ENCODE data around the gene SH2D1A. TPM values are rescaled to one million over a fixed set of nuclear protein-coding genes. Genes with fewer than 3 reads are reported as not detected.
"Not testable (repeated sequence)": the region's sequence is repeated elsewhere in the genome, so short reads cannot be mapped to it uniquely, and the experiment has no call there.

SH2D1A gene
- total RNA-seq (2014; rRNA removed; shearing (Covaris generic)): not detected in 2 replicates

DNA sequence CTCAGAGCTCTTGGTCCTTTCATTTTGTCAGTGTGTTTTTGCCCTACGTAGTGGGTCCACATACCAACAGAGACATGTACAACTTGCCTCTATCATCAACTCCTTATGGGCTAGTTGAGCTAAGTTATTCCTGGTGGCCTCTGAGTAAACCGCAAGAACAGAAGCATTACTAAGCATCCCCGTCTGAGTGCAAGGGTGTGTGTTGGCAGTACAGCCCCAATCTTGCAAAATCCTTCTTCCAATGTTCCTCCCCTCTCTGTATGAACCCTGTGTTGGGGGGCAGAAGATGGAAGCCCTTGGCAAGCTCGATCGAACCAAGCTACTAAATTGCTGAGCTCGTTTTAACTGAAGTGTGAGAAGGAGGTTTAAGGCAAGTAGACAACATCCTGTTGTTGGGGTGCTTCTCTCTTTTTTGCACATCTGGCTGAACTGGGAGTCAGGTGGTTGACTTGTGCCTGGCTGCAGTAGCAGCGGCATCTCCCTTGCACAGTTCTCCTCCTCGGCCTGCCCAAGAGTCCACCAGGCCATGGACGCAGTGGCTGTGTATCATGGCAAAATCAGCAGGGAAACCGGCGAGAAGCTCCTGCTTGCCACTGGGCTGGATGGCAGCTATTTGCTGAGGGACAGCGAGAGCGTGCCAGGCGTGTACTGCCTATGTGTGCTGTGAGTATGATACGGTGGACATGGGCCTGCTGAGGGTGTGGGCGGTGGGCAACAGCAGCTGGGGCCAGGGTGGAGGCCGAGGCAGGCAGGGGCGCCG is at the start of gene SH2D1A:
SH2D1A (plus strand) TSS at position 447 of the 760 bp plus-strand sequence; CDS start at position 527, 80 bp downstream.
- Histone ChIP-seq H3K27ac (no peak within 1 kb of the TSS), H3K4me1 (no peaks in the 10 kb centered on the region), H3K27me3 (no peaks in the 10 kb centered on the region; the same call in 1 of the 2 replicates), H3K9me3 (replicated peaks) (no peaks in the 10 kb centered on the region), H3K4me3 (no peak within 1 kb of the TSS), H3K36me3 (no peaks in the 10 kb centered on the region)
- no peak for DNase-seq

DNA sequence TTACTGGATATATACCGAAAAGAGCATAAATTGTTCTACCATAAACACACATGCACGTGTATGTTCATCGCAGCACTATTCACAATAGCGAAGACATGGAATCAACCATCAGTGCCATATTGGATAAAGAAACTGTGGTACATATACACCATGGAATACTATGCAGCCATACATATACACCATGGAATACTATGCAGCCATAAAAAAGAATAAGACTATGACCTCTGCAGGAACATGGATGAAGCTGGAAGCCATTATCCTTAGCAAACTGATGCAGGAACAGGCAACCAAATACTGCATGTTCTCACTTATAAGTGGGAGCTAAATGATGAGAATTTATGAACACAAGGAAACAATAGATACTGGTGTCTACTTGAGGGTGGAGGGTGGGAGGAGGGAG is 47.0 kb upstream of the SH2D1A start:
- not testable (repeated sequence) for H3K4me1 ChIP-seq; H3K9me3 ChIP-seq (replicated peaks); H3K27ac ChIP-seq; H3K36me3 ChIP-seq; DNase-seq; H3K4me3 ChIP-seq; H3K27me3 ChIP-seq

DNA sequence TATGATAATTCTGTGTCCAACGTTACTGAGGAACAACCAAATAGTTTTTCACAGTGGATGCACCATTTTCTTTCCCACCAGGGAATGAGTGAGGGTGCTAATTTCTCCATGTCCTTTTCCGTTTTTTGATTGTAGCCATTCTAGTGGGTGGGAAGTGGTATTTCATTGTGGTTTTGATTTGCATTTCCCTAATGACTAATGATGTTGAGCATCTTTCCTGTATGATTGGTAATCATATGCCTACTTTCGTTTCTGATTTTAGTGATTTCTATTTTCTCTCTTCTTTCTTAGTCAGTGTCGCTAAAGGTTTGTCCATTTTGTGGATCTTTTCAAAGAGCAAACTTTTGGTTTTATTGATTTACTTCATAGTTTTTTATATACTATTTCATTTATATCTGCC is 46.0 kb upstream of the SH2D1A start:
- no peaks in the 10 kb centered on the region for H3K4me1 ChIP-seq
- 0 out of 2 replicates have a peak, but pooled peaks cover 2% of the 10 kb centered on the region for H3K9me3 ChIP-seq (replicated peaks)
- no peak overlapping the region for H3K27ac ChIP-seq
- DNase-seq: no peak
- no peaks in the 10 kb centered on the region for H3K36me3 ChIP-seq
- no peak overlapping the region for H3K4me3 ChIP-seq
- no peaks in the 10 kb centered on the region for H3K27me3 ChIP-seq

DNA sequence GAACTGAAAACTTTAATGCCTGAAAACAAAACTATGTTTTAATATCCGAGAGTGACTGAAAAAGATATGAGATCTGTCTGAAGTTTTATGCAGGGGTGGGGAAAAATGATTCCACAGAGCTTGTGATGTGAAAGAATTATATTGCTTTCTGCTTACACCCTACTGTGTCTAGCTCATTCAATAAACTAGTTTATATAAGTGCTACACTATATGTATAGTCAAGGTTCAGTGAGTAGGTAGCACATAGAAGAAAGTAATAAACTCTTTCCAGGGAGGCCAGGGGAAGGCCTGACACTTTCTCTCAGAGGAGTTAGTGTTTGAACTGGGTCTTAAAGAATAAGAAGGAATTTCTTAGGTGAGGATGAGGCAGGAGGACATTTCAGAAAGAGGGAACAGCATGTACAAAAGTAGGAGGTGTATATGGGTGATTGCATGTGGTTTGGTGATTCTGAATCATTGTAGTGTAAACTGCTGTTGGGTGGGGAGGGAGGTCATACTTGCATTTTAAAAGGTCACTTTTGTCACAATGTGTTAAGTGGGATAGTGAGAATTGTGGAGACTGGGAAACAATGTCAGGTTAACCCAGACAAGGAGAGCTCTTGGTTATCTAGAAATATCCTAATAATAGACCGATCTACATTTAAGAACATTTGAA is 39.0 kb upstream of the SH2D1A start:
- Histone ChIP-seq H3K36me3 (no peaks in the 10 kb centered on the region), H3K4me1 (no peaks in the 10 kb centered on the region), H3K4me3 (no peak overlapping the region), H3K27me3 (no peaks in the 10 kb centered on the region), H3K9me3 (replicated peaks) (no peaks in the 10 kb centered on the region), H3K27ac (no peak overlapping the region)
- DNase-seq: no peak

DNA sequence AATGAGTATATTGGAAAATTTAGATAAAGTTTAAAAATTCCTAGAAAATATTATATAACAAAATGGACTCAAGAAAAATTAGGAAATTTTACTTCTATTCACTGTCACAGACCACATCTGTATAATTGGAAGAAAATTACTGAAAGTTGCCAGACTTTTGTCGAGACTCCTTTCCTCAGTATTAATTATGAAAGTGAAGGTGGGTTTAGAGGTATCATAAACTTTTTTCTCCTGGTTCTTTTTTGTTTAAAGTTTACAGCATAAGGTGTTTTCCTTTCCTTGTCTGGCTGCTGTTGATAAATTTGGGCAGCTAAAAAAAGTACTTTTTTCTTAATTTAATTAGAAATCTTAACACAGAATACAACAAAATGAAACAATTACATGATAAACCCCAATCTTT is 20.6 kb upstream of the SH2D1A start:
- Histone ChIP-seq H3K27ac (no peak overlapping the region), H3K4me3 (no peak overlapping the region), H3K36me3 (no peaks in the 10 kb centered on the region), H3K9me3 (replicated peaks) (no peaks in the 10 kb centered on the region), H3K4me1 (no peaks in the 10 kb centered on the region), H3K27me3 (no peaks in the 10 kb centered on the region)
- DNase-seq: no peak

DNA sequence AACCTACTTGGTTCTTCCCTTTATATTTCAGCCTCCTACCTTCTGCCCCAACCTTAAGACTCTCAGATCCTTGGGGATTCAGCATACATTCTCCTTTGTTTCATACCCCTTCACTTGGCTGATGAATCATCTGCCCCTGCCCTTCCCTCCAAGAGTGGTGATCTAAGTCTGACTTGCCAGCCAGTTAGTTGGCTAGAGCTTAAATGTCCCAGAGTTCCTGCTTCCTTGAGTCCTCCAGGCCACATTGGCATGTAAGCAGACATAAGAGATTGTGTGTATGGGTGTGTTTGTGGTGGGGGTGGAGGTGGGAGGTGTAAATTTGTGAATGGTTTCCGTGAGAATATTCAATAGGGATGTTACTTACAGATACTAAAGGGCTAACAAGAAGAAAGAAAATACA is 17.6 kb upstream of the SH2D1A start:
- H3K4me3 ChIP-seq: no peak overlapping the region
- no peaks in the 10 kb centered on the region for H3K9me3 ChIP-seq (replicated peaks)
- no peaks in the 10 kb centered on the region for H3K4me1 ChIP-seq
- no peak overlapping the region for H3K27ac ChIP-seq
- H3K27me3 ChIP-seq: no peaks in the 10 kb centered on the region
- H3K36me3 ChIP-seq: no peaks in the 10 kb centered on the region
- DNase-seq: no peak

DNA sequence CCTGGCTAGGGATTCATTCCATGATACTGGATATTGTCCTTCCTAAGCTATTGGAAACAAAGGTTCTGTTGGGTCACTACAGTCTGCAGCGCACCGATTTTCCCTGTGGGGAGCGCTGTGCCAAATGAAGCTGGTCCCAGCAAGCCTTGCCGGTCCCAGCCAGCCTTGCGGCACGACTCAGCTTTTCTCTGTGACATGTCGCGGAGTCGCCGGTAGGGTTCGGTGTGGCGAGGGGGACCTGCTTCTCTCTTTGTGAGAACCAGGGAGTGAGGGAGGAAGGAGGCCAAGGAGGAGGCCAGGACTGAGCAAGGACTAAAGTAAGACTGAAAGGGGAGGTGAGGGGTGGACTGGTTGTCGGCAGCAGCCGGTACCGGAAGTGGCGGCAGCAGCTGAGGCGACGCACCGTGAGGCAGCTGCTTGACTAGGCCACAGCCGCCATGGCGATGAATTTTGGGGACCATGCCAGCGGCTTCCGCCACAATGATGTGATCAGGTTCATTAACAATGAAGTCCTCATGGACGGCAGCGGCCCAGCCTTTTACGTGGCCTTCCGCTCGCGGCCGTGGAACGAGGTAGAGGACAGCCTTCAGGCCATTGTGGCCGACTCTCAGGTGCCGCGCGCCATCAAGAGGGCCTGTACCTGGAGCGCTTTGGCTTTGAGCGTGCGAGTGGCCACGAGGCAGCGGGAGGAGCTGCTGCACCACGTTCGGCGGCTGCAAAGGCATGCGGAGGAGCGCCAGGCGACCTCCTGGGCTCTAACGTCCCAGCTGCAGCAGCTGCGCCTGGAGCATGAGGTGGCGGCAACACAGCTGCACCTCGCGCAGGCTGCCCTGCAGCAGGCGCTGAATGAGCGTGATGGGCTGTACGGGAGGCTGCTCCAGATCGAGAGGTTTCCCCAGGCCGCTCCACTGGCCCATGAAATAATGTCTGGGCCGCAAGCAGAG is 13.6 kb upstream of the SH2D1A start, which contains the start of gene TEX13D:
TEX13D (plus strand) TSS at position 180 of the 944 bp plus-strand sequence; CDS start at position 438, 258 bp downstream.
- H3K9me3 ChIP-seq (replicated peaks): no peaks in the 10 kb centered on the region
- no peak for DNase-seq
- H3K4me3 ChIP-seq: no peak within 1 kb of the TSS
- no peaks in the 10 kb centered on the region for H3K36me3 ChIP-seq
- no peaks in the 10 kb centered on the region for H3K4me1 ChIP-seq
- H3K27ac ChIP-seq: no peak within 1 kb of the TSS
- H3K27me3 ChIP-seq: no peaks in the 10 kb centered on the region

DNA sequence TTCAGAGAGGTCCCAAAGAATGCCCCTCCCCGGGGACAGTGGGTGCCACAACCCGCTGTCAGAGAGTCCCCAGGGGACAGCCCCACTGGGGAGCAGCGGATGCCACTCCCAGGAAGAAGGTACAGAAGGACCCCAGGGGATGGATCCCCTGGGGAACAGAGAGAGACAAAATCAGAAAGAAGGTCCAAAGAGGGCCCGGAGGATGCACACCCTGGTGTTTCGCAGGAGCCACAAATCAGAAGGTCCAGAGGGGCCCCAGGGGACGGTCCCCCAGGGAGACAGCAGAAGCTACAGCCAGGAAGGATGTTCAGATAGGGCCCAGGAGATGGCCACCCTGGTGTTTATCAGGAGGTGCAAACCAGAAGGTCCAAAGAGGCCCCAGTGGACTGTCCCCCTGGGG is 12.5 kb upstream of the SH2D1A start:
- H3K27ac ChIP-seq: no peak overlapping the region
- no peaks in the 10 kb centered on the region for H3K4me1 ChIP-seq
- no peak overlapping the region for H3K4me3 ChIP-seq
- no peaks in the 10 kb centered on the region for H3K9me3 ChIP-seq (replicated peaks)
- no peak for DNase-seq
- H3K27me3 ChIP-seq: no peaks in the 10 kb centered on the region
- no peaks in the 10 kb centered on the region for H3K36me3 ChIP-seq

DNA sequence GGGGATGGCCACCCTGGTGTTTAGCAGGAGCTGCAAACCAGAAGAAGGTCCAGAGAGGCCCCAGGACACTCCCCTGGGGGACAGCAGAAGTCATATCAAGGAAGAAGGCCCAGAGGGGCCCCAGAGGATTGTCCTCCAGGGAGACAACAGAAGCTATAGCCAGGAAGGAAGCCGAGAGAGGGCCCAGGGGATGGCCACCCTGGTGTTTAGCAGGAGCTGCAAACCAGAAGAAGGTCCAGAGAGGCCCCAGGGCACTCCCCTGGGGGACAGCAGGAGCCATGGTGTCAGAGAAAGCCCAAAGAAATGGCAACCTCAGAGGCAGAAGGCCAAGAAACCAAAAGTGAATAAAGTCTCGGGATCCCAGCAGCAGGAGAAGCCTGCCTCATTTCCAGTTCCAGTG is 11.8 kb upstream of the SH2D1A start:
- DNase-seq; H3K4me3 ChIP-seq; H3K9me3 ChIP-seq (replicated peaks); H3K4me1 ChIP-seq; H3K36me3 ChIP-seq; H3K27ac ChIP-seq; H3K27me3 ChIP-seq: not testable (repeated sequence)

DNA sequence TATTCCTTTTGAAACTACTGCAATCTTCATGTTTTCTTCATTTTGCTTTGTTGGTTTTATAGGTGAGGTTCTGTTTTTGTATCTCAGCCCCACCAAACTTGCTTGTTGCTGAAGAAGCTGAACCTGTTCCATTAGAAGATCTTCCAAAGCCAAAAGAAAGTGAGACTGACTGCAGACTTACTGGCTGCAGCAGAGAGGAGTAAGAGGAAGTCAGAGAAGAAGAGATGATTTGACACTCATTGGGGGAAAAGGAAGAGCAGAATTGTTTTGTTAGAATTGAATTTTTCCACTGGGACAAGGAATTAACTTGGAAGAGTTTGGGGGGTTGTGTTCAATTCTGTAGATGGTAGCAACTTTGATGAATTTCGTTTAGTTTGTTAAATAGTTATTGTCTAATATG is 10.8 kb upstream of the SH2D1A start:
- Histone ChIP-seq H3K9me3 (replicated peaks) (no peaks in the 10 kb centered on the region), H3K4me1 (no peaks in the 10 kb centered on the region), H3K4me3 (no peak overlapping the region), H3K27ac (no peak overlapping the region), H3K36me3 (no peaks in the 10 kb centered on the region; the same call in 1 of the 2 replicates), H3K27me3 (no peaks in the 10 kb centered on the region)
- DNase-seq: no peak

DNA sequence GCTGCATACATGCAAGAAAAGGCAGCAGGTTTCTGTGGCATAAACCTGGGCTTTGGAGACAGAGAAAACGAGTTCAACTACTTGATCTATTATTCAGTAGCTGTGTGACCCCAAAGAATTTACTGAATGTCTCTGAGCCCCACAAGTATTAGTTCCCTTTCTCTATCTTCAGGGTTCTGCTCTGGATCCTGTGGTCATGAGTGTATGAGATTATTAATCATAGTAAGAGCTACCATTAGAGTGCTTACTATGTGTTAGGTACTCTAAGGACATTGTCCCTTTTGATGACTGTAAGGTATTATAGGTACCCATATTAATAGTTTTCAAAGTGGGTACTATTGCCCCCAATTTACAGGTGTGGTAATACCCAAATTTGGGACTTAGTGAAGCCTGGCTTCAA is 8.4 kb upstream of the SH2D1A start:
- H3K36me3 ChIP-seq: no peaks in the 10 kb centered on the region; the same call in 1 of the 2 replicates
- no peaks in the 10 kb centered on the region for H3K4me1 ChIP-seq
- H3K27me3 ChIP-seq: 0 out of 2 replicates have a peak, but pooled peaks cover 3% of the 10 kb centered on the region
- no peak overlapping the region for H3K27ac ChIP-seq
- no peak overlapping the region for H3K4me3 ChIP-seq
- no peak for DNase-seq
- H3K9me3 ChIP-seq (replicated peaks): no peaks in the 10 kb centered on the region

DNA sequence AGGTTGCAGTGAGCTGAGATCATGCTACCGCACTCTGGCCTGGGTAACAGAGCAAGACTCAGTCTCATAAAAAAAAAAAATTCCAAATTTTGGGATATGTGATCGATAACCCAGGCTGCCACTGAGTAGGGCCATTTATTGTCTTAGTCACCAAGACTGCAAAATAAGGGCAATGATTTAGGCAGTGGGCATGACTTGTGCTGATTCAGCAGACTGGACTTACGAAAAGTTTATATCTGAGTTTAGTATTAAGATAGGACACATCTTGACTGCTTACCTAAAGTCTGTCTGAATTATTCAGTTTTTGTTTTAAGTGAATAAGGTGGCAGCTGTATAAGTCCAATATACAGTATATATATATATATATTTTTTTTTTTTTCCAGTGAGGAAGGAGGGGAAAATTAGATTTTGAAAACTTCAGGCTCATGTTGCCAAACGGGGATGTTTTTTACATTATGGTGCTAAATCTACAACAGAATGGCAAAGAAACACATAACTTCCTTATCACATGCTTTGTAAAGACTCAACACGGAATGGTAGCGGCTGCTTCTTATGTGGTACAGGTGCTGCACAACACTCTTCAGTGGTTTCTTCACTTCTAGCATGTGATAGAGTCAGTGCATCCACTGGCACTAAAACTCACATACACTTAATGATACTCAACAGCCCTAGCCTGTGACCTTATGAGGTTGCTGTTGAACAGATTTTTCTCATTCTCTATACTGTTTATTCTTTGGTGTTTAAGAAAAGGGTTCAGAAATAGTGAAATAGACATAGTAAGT is 7.4 kb upstream of the SH2D1A start:
- Histone ChIP-seq H3K27me3 (0 out of 2 replicates have a peak, but pooled peaks cover 3% of the 10 kb centered on the region), H3K27ac (no peak overlapping the region), H3K4me1 (no peaks in the 10 kb centered on the region), H3K4me3 (no peak overlapping the region), H3K9me3 (replicated peaks) (no peaks in the 10 kb centered on the region), H3K36me3 (no peaks in the 10 kb centered on the region; the same call in 1 of the 2 replicates)
- DNase-seq: no peak

DNA sequence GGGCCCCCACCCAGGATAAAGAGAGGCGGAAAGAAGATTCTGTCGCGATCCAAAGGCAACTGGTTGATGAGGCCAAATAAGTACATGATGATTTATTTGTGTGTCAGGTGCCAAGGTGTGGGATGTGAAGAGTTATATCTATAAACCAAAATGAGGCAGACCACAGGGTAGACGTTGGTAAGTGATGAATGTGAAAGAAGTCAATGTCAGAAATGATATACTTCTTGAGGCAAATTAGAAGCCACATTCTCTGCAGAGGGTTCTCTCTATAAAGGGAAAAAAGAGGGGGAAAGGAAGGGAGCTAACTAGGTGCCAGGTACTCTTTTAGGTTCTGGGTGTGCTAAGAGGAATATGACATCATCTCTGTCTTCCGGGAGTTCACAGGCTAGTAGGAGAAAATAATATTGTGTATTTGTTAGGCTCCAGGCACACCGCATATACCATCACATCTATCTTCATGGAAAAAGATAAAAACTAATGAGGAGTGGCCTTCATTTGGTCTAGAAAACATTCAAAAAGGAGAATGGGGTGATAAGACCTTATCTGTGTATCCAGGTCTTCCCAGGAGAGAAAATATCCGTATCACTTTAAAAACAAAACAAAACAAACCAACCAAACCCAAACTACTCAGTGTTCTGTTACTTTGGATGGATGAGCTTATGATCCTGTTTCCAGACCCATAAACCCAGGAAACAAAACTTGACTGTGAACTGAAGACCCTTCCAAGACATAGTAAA is 4.8 kb upstream of the SH2D1A start:
- no peak overlapping the region for H3K27ac ChIP-seq
- no peak for DNase-seq
- no peaks in the 10 kb centered on the region; the same call in 1 of the 2 replicates for H3K36me3 ChIP-seq
- H3K9me3 ChIP-seq (replicated peaks): no peaks in the 10 kb centered on the region
- no peaks in the 10 kb centered on the region for H3K4me1 ChIP-seq
- 0 out of 2 replicates have a peak, but pooled peaks cover 3% of the 10 kb centered on the region for H3K27me3 ChIP-seq
- no peak overlapping the region for H3K4me3 ChIP-seq

Measured in SJCRH30 (cell line).